Astrocyte (in vitro differentiated cells and primary cell): ENCODE measurements around the gene UCN2. TPM values are rescaled to one million over a fixed set of nuclear protein-coding genes. Genes with fewer than 3 reads are reported as not detected.

Source experiments
- DNase-seq: peaks from one replicate; pipeline ENCODE4 v3.0.0-alpha.2; 2010; ENCODE audit warnings: low read depth
- FAIRE-seq: peaks from 2 replicates; lab custom pipeline; 2011; peaks lifted over from hg19 to GRCh38; lab: Jason Lieb, UNC
- H2AFZ ChIP-seq: 2 replicates; pipeline ENCODE4 v1.6.0; 2012; ENCODE audit warnings: low read depth, low read length, inconsistent platforms
- H3K27ac ChIP-seq: 2 replicates; pipeline ENCODE4 v1.5.1; 2011; ENCODE audit warnings: low read depth, low read length, inconsistent platforms
- H3K27me3 ChIP-seq: 2 replicates; pipeline ENCODE4 v1.6.0; 2011; ENCODE audit warnings: low read length, inconsistent platforms; ENCODE audit not compliant: insufficient read depth
- H3K36me3 ChIP-seq: 2 replicates; pipeline ENCODE4 v1.5.1; 2011; ENCODE audit warnings: low read length, inconsistent platforms; ENCODE audit not compliant: insufficient read depth
- H3K4me1 ChIP-seq: 2 replicates; pipeline ENCODE4 v1.5.1; 2011; ENCODE audit warnings: low read length, inconsistent platforms; ENCODE audit not compliant: insufficient read depth
- H3K4me2 ChIP-seq: 2 replicates; pipeline ENCODE4 v1.6.0; 2012; ENCODE audit warnings: low read length, inconsistent platforms
- H3K4me3 ChIP-seq: 2 replicates; pipeline ENCODE4 v1.5.1; 2011; ENCODE audit warnings: low read depth, mild to moderate bottlenecking, low read length, inconsistent platforms; ENCODE audit not compliant: insufficient read depth
- H3K79me2 ChIP-seq: 2 replicates; pipeline ENCODE4 v1.6.0; 2012; ENCODE audit warnings: mild to moderate bottlenecking, low read length, inconsistent platforms; ENCODE audit not compliant: insufficient read depth
- H3K9ac ChIP-seq: 2 replicates; pipeline ENCODE4 v1.6.0; 2012; ENCODE audit warnings: mild to moderate bottlenecking, low read length, inconsistent platforms
- H3K9me3 ChIP-seq: 2 replicates; pipeline ENCODE4 v1.5.1; 2012; ENCODE audit warnings: low read depth, mild to moderate bottlenecking, low read length, inconsistent platforms; ENCODE audit not compliant: insufficient read depth
- H4K20me1 ChIP-seq: 2 replicates; pipeline ENCODE4 v1.6.0; 2012; ENCODE audit warnings: low read length, inconsistent platforms; ENCODE audit not compliant: insufficient read depth
- H3K27ac Mint-ChIP-seq: one replicate; pipeline ENCODE4 v1.8.0; 2021; ENCODE audit warnings: mild to moderate bottlenecking, mixed read lengths; ENCODE audit not compliant: unreplicated experiment
- H3K27me3 Mint-ChIP-seq: one replicate; pipeline ENCODE4 v1.8.0; 2021; ENCODE audit warnings: low read depth, mixed read lengths; ENCODE audit not compliant: unreplicated experiment
- H3K36me3 Mint-ChIP-seq: one replicate; pipeline ENCODE4 v1.8.0; 2021; ENCODE audit warnings: low read depth, mixed read lengths; ENCODE audit not compliant: unreplicated experiment
- H3K4me1 Mint-ChIP-seq: one replicate; pipeline ENCODE4 v1.8.0; 2021; ENCODE audit warnings: low read depth, mixed read lengths; ENCODE audit not compliant: unreplicated experiment
- H3K4me3 Mint-ChIP-seq: one replicate; pipeline ENCODE4 v1.8.0; 2021; ENCODE audit warnings: mild to moderate bottlenecking, moderate library complexity, mixed read lengths; ENCODE audit not compliant: unreplicated experiment
- H3K9me3 Mint-ChIP-seq: one replicate; pipeline ENCODE4 v1.8.0; 2021; ENCODE audit warnings: mild to moderate bottlenecking, mixed read lengths; ENCODE audit not compliant: unreplicated experiment
- EZH2 ChIP-seq: IDR thresholded peaks from 2 replicates; pipeline ENCODE4 v1.6.1; 2012; ENCODE audit warnings: mild to moderate bottlenecking, low read length, inconsistent platforms; ENCODE audit not compliant: insufficient read depth
- total RNA-seq: library from RNA; stranded (reverse); gene quantifications from 2 replicates; pipeline ENCODE4 v1.2.1, GENCODE V29; 2021
- TF ChIP-seq, protein P1 (sequence below): IDR thresholded peaks from 2 replicates; pipeline ENCODE4 v1.5.1; 2011; ENCODE audit warnings: low read depth, mild to moderate bottlenecking, inconsistent platforms, low read length, moderate library complexity; ENCODE audit not compliant: insufficient read depth

UCN2 gene
- total RNA-seq, 1 donor from 2014 or later: 3.3 TPM

GRCh38 chr3:48599509-48600285 lies 36.1 kb upstream of the UCN2 start:
- Histone ChIP-seq H3K4me2 (peak overlapping the region; percentile 74), H3K79me2 (peaks cover 15% of the 10 kb centered on the region), H2AFZ (no peak overlapping the region), H3K36me3 (peaks cover 43% of the 10 kb centered on the region), H4K20me1 (peaks cover 18% of the 10 kb centered on the region), H3K9ac (peak overlapping the region; percentile 79), H3K4me1 (peaks cover 53% of the 10 kb centered on the region), H3K27ac (peak overlapping the region; percentile 92), H3K27me3 (no peaks in the 10 kb centered on the region), H3K9me3 (no peaks in the 10 kb centered on the region), H3K4me3 (no peak overlapping the region)
- Mint-ChIP-seq H3K4me1 (peaks cover 44% of the 10 kb centered on the region), H3K27me3 (no peaks in the 10 kb centered on the region), H3K27ac (peak overlapping the region; percentile 89), H3K9me3 (no peaks in the 10 kb centered on the region), H3K4me3 (no peak overlapping the region), H3K36me3 (peaks cover 18% of the 10 kb centered on the region)
- DNase-seq (no peak), FAIRE-seq (no peak)
- TF ChIP-seq EZH2: no peak
- TF ChIP-seq, protein P1, sequence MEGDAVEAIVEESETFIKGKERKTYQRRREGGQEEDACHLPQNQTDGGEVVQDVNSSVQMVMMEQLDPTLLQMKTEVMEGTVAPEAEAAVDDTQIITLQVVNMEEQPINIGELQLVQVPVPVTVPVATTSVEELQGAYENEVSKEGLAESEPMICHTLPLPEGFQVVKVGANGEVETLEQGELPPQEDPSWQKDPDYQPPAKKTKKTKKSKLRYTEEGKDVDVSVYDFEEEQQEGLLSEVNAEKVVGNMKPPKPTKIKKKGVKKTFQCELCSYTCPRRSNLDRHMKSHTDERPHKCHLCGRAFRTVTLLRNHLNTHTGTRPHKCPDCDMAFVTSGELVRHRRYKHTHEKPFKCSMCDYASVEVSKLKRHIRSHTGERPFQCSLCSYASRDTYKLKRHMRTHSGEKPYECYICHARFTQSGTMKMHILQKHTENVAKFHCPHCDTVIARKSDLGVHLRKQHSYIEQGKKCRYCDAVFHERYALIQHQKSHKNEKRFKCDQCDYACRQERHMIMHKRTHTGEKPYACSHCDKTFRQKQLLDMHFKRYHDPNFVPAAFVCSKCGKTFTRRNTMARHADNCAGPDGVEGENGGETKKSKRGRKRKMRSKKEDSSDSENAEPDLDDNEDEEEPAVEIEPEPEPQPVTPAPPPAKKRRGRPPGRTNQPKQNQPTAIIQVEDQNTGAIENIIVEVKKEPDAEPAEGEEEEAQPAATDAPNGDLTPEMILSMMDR: no peak

GRCh38 chr3:48599077-48599501 lies 35.5 kb upstream of the UCN2 start:
- Mint-ChIP-seq H3K27me3 (no peaks in the 10 kb centered on the region), H3K4me3 (no peak overlapping the region), H3K9me3 (no peaks in the 10 kb centered on the region), H3K27ac (peak overlapping the region; percentile 89), H3K36me3 (peaks cover 16% of the 10 kb centered on the region), H3K4me1 (peaks cover 48% of the 10 kb centered on the region)
- Histone ChIP-seq H3K4me3 (peak overlapping the region; percentile 26), H3K27me3 (no peaks in the 10 kb centered on the region), H3K4me1 (peaks cover 60% of the 10 kb centered on the region), H3K9ac (peak overlapping the region; percentile 79), H3K79me2 (peaks cover 16% of the 10 kb centered on the region), H3K36me3 (peaks cover 37% of the 10 kb centered on the region), H3K4me2 (peak overlapping the region; percentile 74), H2AFZ (no peak overlapping the region), H3K27ac (peak overlapping the region; percentile 92), H4K20me1 (peaks cover 12% of the 10 kb centered on the region), H3K9me3 (no peaks in the 10 kb centered on the region)
- no peak for FAIRE-seq
- TF ChIP-seq, protein P1: no peak
- no peak for TF ChIP-seq EZH2
- no peak for DNase-seq
